HG02798 (cell line): ENCODE measurements around the gene SMTNL2.
"Not testable (repeated sequence)": the region's sequence is repeated elsewhere in the genome, so short reads cannot be mapped to it uniquely, and the experiment has no call there.

Experiments used
- ATAC-seq: cut with Tn5 transposase; IDR thresholded peaks from one replicate; pipeline ENCODE4 v1.9.1; 2021; ENCODE audit warnings: mild to moderate bottlenecking; ENCODE audit not compliant: unreplicated experiment, poor library complexity

SMTNL2 gene

GRCh38 chr17:4582691-4583090 is 1.6 kb upstream of the SMTNL2 start:
- ATAC-seq = no peak

- ATAC-seq = no peak
Measured at GRCh38 chr17:4583206-4583605, 1.1 kb upstream of the SMTNL2 start.

GRCh38 chr17:4583782-4584100 is 588 bp upstream of the SMTNL2 start:
- no peak for ATAC-seq

- ATAC-seq = no peak
Measured at GRCh38 chr17:4584917-4585637, 748 bp downstream of the SMTNL2 start.

- ATAC-seq = no peak
Measured at GRCh38 chr17:4585638-4585994, 1.3 kb downstream of the SMTNL2 start.

GRCh38 chr17:4586043-4586442 is 1.7 kb downstream of the SMTNL2 start:
- ATAC-seq = no peak

- no peak for ATAC-seq
Measured at GRCh38 chr17:4587195-4587594, 2.9 kb downstream of the SMTNL2 start.

GRCh38 chr17:4587803-4588202 is 3.5 kb downstream of the SMTNL2 start:
- ATAC-seq = no peak

GRCh38 chr17:4588391-4588790 is 4.1 kb downstream of the SMTNL2 start:
- ATAC-seq = no peak

GRCh38 chr17:4588898-4589625 is 4.7 kb downstream of the SMTNL2 start:
- no peak for ATAC-seq

- ATAC-seq = not testable (repeated sequence)
Measured at GRCh38 chr17:4590042-4590441, 5.7 kb downstream of the SMTNL2 start.

- no peak for ATAC-seq
Measured at GRCh38 chr17:4590981-4591453, 6.7 kb downstream of the SMTNL2 start.

GRCh38 chr17:4591529-4591928 is 7.2 kb downstream of the SMTNL2 start:
- no peak for ATAC-seq

GRCh38 chr17:4592240-4593005 is 8.1 kb downstream of the SMTNL2 start:
- no peak for ATAC-seq

GRCh38 chr17:4593021-4593421 is 8.7 kb downstream of the SMTNL2 start:
- no peak for ATAC-seq

GRCh38 chr17:4594406-4594805 is 10.1 kb downstream of the SMTNL2 start:
- no peak for ATAC-seq

GRCh38 chr17:4594931-4595684 is 10.8 kb downstream of the SMTNL2 start:
- no peak for ATAC-seq

- not testable (repeated sequence) for ATAC-seq
Measured at GRCh38 chr17:4595685-4596342, 11.5 kb downstream of the SMTNL2 start.

GRCh38 chr17:4596636-4597380 is 12.5 kb downstream of the SMTNL2 start:
- ATAC-seq = no peak
